Measurements from ENCODE around the gene HGS. TPM values are rescaled to one million over a fixed set of nuclear protein-coding genes. Genes with fewer than 3 reads are reported as not detected.
A peak's percentile ranks its signal among the peaks of the same experiment; 100 is the strongest.

Gene HGS
- total RNA-seq, 4 donors from 2014 or later: 118 to 186 (median 171) TPM

GRCh38 chr17:81717766-81718089, 33.9 kb downstream of the HGS start:
- Histone ChIP-seq H3K4me1 (peaks cover 0 to 41% (median 1%) of the 10 kb centered on the region in 4 donors), H3K36me3 (peaks cover 0 to 39% (median 0%) of the 10 kb centered on the region in 3 donors), H3K27ac (no peak overlapping the region), H3K9me3 (no peaks in the 10 kb centered on the region), H3K27me3 (no peaks in the 10 kb centered on the region), H3K4me3 (no peak overlapping the region)
- DNase-seq: no peak
- no peak for TF ChIP-seq POLR2A (IDR thresholded peaks at IDR 0.05)
- TF ChIP-seq, protein P1, sequence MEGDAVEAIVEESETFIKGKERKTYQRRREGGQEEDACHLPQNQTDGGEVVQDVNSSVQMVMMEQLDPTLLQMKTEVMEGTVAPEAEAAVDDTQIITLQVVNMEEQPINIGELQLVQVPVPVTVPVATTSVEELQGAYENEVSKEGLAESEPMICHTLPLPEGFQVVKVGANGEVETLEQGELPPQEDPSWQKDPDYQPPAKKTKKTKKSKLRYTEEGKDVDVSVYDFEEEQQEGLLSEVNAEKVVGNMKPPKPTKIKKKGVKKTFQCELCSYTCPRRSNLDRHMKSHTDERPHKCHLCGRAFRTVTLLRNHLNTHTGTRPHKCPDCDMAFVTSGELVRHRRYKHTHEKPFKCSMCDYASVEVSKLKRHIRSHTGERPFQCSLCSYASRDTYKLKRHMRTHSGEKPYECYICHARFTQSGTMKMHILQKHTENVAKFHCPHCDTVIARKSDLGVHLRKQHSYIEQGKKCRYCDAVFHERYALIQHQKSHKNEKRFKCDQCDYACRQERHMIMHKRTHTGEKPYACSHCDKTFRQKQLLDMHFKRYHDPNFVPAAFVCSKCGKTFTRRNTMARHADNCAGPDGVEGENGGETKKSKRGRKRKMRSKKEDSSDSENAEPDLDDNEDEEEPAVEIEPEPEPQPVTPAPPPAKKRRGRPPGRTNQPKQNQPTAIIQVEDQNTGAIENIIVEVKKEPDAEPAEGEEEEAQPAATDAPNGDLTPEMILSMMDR (IDR thresholded peaks at IDR 0.05): no peak

- peaks cover 0 to 38% (median 0%) of the 10 kb centered on the region in 3 donors for H3K36me3 ChIP-seq
- no peaks in the 10 kb centered on the region for H3K9me3 ChIP-seq
- TF ChIP-seq, protein P1 (IDR thresholded peaks at IDR 0.05): no peak
- TF ChIP-seq POLR2A (IDR thresholded peaks at IDR 0.05): no peak
- DNase-seq: no peak
- H3K4me3 ChIP-seq: no peak overlapping the region
- H3K27me3 ChIP-seq: no peaks in the 10 kb centered on the region
- no peak overlapping the region for H3K27ac ChIP-seq
- peaks cover 0 to 38% (median 0%) of the 10 kb centered on the region in 4 donors for H3K4me1 ChIP-seq
Measured at GRCh38 chr17:81719410-81720266, 35.8 kb downstream of the HGS start.

DNA sequence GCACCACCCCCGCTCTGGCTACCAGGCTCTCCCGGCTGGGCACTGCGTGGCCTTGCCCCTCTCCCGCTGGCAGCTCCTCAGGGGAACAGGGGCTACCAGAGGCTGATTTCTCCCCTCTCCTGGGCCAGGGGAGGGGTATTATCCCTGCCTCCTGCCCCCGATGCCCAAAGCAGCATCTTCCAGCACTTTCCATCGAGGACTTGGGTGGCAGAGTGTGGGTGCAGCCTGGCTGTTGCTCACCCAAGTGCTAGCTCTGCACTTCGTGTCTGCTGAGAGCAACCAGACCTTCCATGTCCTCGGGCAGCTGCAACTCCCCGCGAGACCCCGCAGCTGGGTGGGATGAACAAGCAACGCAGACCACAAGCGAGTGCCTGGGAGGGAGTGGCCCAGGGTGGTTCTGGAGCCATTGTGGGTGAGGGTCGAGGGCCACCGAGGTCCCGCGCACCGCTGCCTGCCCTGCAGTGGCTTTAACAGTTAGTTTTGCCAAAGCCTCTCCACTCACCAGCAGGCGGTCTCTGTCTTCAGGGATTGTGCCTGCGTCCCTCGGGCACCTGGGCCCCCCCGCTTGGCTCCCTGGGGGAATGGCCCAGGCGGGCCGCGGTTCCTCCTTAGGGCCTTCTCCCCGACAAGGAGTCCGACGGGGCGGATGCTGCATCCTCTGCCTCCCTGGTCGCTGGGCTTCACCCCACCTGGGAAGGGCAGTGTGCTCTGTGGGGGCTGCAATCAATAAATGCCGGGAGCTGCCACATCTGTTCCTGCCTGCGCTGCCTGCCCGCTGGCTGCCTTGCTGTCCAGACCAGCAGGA, 36.7 kb downstream of the HGS start:
- Histone ChIP-seq H3K4me3 (no peak overlapping the region), H3K27ac (no peak overlapping the region), H3K9me3 (no peaks in the 10 kb centered on the region), H3K4me1 (peaks cover 0 to 32% (median 0%) of the 10 kb centered on the region in 4 donors), H3K27me3 (no peaks in the 10 kb centered on the region), H3K36me3 (peaks cover 0 to 30% (median 0%) of the 10 kb centered on the region in 3 donors)
- TF ChIP-seq, protein P1 (IDR thresholded peaks at IDR 0.05): no peak
- no peak for TF ChIP-seq POLR2A (IDR thresholded peaks at IDR 0.05)
- no peak for DNase-seq

- H3K4me3 ChIP-seq: no peak overlapping the region
- peak overlapping the region in 2 of 4 donors; percentile 24 to 81 for H3K27ac ChIP-seq
- H3K36me3 ChIP-seq: peaks cover 0 to 11% (median 0%) of the 10 kb centered on the region in 3 donors
- H3K27me3 ChIP-seq: no peaks in the 10 kb centered on the region
- no peaks in the 10 kb centered on the region for H3K9me3 ChIP-seq
- DNase-seq: peak in 2 of 3 donors; percentile 83 to 90
- H3K4me1 ChIP-seq: peaks cover 0 to 32% (median 0%) of the 10 kb centered on the region in 4 donors
- TF ChIP-seq, protein P1 (IDR thresholded peaks at IDR 0.05): no peak
- no peak for TF ChIP-seq POLR2A (IDR thresholded peaks at IDR 0.05)
Measured at GRCh38 chr17:81722184-81723120, 38.6 kb downstream of the HGS start.

- no peaks in the 10 kb centered on the region for H3K36me3 ChIP-seq
- no peak for DNase-seq
- no peaks in the 10 kb centered on the region for H3K27me3 ChIP-seq
- no peak overlapping the region for H3K4me3 ChIP-seq
- H3K27ac ChIP-seq: no peak overlapping the region
- H3K4me1 ChIP-seq: peaks cover 0 to 32% (median 0%) of the 10 kb centered on the region in 4 donors
- H3K9me3 ChIP-seq: no peaks in the 10 kb centered on the region
- TF ChIP-seq POLR2A (IDR thresholded peaks at IDR 0.05): no peak
- TF ChIP-seq, protein P1 (IDR thresholded peaks at IDR 0.05): no peak
Measured at GRCh38 chr17:81723651-81724209, 39.9 kb downstream of the HGS start.

Data from Peyer's patch (tissue), 4 donors.